Prostate gland (tissue), 2 donors: ENCODE data around the gene TWF2. TPM values are rescaled to one million over a fixed set of nuclear protein-coding genes. Genes with fewer than 3 reads are reported as not detected.

Experiments
- DNase-seq: peaks from one replicate; pipeline ENCODE4 v3.0.0-alpha.2; 2019; ENCODE audit warnings: low spot score
- H3K27ac ChIP-seq, 2 donors: fragments of 200-600 bp; sonication (generic); 2 replicates each; pipeline ENCODE4 v1.5.1; 2017 to 2019
- H3K27me3 ChIP-seq: fragments of 200-600 bp; sonication (generic); replicated peaks from 2 replicates; pipeline ENCODE4 v1.5.1; 2019; ENCODE audit not compliant: insufficient read depth
- H3K36me3 ChIP-seq, 2 donors: fragments of 200-600 bp; sonication (generic); 1 replicate in 1 of 2; 2 replicates in 1 of 2; pipeline versions ENCODE4 v1.5.1 to v1.8.1; 2017 to 2019
- H3K4me1 ChIP-seq: fragments of 200-600 bp; sonication (generic); replicated peaks from 2 replicates; pipeline ENCODE4 v1.5.1; 2019
- H3K4me3 ChIP-seq, 2 donors: fragments of 200-600 bp; sonication (generic); 2 replicates each; pipeline ENCODE4 v1.5.1; 2017 to 2019
- H3K9me3 ChIP-seq: fragments of 200-600 bp; sonication (generic); 2 replicates; pipeline ENCODE4 v1.5.1; 2017
- POLR2A ChIP-seq: fragments of 450-650 bp; IDR thresholded peaks from one replicate; pipeline ENCODE4 v1.6.1; 2016; ENCODE audit warnings: antibody characterized with exemption, mild to moderate bottlenecking
- POLR2AphosphoS5 ChIP-seq: sonication (generic); formaldehyde crosslinking; IDR thresholded peaks from one replicate; pipeline ENCODE4 v1.6.1; 2017; ENCODE audit warnings: antibody characterized with exemption
- WGBS: methylation state at CpG from one replicate; pipeline ENCODE4 v1.1.5; 2018; 5-methylcytosine and 5-hydroxymethylcytosine counted together
- intact Hi-C: fragments of 100-400 bp; cut with DNase I; formaldehyde crosslinking; loops from one replicate; pipeline ENCODE4 v1.14.2; 2022
- total RNA-seq, 2 donors: library from RNA; depleted of rRNA; stranded (reverse); fragments of >200 nt; gene quantifications; one replicate each; pipeline ENCODE4 v1.1.0, GENCODE V29; 2016
- TF ChIP-seq, protein P1 (sequence below), 4 experiments: fragments of 200-600 bp in 2 of 4; fragments of 450-650 bp in 2 of 4; sonication (generic) in 2 of 4; IDR thresholded peaks; 1 replicate in 3 of 4; 2 replicates in 1 of 4; pipeline ENCODE4 v1.5.1; 2016 to 2019; ENCODE audit warnings: antibody characterized with exemption in 4 of 4, mild to moderate bottlenecking in 2 of 4, moderate library complexity in 2 of 4

The TWF2 gene
- total RNA-seq, 2 donors from 2014 or later, result 60.9 to 65.5 TPM

GRCh38 chr3:52254608-52255007 is 15.7 kb upstream of the TWF2 start:
- TF ChIP-seq POLR2A (no peak), POLR2AphosphoS5 (no peak)
- TF ChIP-seq, protein P1, sequence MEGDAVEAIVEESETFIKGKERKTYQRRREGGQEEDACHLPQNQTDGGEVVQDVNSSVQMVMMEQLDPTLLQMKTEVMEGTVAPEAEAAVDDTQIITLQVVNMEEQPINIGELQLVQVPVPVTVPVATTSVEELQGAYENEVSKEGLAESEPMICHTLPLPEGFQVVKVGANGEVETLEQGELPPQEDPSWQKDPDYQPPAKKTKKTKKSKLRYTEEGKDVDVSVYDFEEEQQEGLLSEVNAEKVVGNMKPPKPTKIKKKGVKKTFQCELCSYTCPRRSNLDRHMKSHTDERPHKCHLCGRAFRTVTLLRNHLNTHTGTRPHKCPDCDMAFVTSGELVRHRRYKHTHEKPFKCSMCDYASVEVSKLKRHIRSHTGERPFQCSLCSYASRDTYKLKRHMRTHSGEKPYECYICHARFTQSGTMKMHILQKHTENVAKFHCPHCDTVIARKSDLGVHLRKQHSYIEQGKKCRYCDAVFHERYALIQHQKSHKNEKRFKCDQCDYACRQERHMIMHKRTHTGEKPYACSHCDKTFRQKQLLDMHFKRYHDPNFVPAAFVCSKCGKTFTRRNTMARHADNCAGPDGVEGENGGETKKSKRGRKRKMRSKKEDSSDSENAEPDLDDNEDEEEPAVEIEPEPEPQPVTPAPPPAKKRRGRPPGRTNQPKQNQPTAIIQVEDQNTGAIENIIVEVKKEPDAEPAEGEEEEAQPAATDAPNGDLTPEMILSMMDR (IDR thresholded peaks at IDR 0.05), result no peak
- Histone ChIP-seq H3K27me3 (no peaks in the 10 kb centered on the region), H3K9me3 (no peaks in the 10 kb centered on the region), H3K27ac (no peak overlapping the region), H3K36me3 (peaks cover 12 to 32% of the 10 kb centered on the region in 2 donors), H3K4me1 (no peaks in the 10 kb centered on the region), H3K4me3 (no peak overlapping the region)
- WGBS, result 70% methylated on average over 9 of the region's 9 CpGs
- intact Hi-C loops, result no loop called here
- DNase-seq, result no peak

GRCh38 chr3:52253314-52254304 is 14.7 kb upstream of the TWF2 start:
- DNase-seq, result no peak
- Histone ChIP-seq H3K27ac (no peak overlapping the region), H3K9me3 (no peaks in the 10 kb centered on the region), H3K36me3 (peaks cover 7 to 23% of the 10 kb centered on the region in 2 donors), H3K27me3 (no peaks in the 10 kb centered on the region), H3K4me1 (no peaks in the 10 kb centered on the region), H3K4me3 (no peak overlapping the region)
- intact Hi-C loops, result no loop called here
- 44% methylated on average over 12 of the region's 12 CpGs for WGBS
- TF ChIP-seq, protein P1 (IDR thresholded peaks at IDR 0.05), result no peak
- no peak for TF ChIP-seq POLR2A

DNA sequence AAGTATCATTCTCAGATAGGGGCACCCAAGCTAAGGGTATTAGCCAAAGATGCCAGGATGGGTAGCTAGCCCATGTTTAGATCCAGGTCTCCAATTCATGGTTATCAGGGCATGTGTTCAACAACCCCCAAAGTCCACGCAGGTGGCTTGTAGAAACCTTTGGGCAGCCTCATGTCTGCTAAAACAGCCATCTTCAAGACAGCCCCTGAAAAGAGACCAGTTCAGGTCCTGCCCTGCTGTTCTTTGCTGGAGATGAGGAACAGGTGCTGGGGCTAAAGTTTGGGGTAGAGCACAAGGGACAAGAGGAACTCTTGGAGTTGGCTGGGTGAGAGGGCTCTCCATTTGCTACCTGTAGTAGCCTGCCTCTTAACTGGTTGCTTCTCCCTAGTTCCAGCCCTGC is 11.2 kb upstream of the TWF2 start:
- TF ChIP-seq POLR2A (no peak), POLR2AphosphoS5 (no peak)
- TF ChIP-seq, protein P1 (IDR thresholded peaks at IDR 0.05), result no peak
- intact Hi-C loops, result no loop called here
- H3K36me3 ChIP-seq, result no peaks in the 10 kb centered on the region
- no peak overlapping the region for H3K4me3 ChIP-seq
- no peak overlapping the region for H3K27ac ChIP-seq
- 100% methylated on average over 1 of the region's 1 CpG for WGBS
- no peaks in the 10 kb centered on the region for H3K4me1 ChIP-seq
- no peaks in the 10 kb centered on the region for H3K9me3 ChIP-seq
- no peaks in the 10 kb centered on the region for H3K27me3 ChIP-seq
- no peak for DNase-seq

DNA sequence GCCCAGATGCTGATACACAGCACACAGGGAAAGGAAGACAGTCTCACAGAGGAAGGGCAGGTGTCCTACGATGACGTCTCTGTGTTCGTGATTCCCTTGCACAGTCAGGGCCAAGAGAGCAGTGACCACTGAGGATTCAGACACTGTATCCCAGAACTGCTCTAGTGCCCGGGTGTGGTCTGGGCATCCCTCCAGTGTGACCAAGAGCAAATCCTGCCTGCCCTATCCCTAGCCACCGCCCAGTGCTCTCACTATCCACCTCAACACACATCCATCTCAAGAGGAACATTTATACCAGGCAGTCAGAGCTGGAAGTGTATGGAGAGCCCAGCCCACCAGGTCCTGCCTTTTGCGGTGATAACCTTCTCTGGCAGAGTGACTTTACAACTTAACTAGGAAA is 10.7 kb upstream of the TWF2 start:
- TF ChIP-seq POLR2AphosphoS5 (no peak), POLR2A (no peak)
- TF ChIP-seq, protein P1 (IDR thresholded peaks at IDR 0.05), result no peak
- no peaks in the 10 kb centered on the region for H3K9me3 ChIP-seq
- no peak for DNase-seq
- H3K27ac ChIP-seq, result no peak overlapping the region
- intact Hi-C loops, result no loop called here
- H3K36me3 ChIP-seq, result no peaks in the 10 kb centered on the region
- no peaks in the 10 kb centered on the region for H3K27me3 ChIP-seq
- no peaks in the 10 kb centered on the region for H3K4me1 ChIP-seq
- H3K4me3 ChIP-seq, result no peak overlapping the region
- WGBS, result 86% methylated on average over 6 of the region's 6 CpGs
